GM12878 (cell line): ENCODE results near the gene CCDC177.

Source experiments
- CBX5 ChIP-seq: sonication (generic); IDR thresholded peaks from 2 replicates; pipeline ENCODE4 v1.6.1; 2016; ENCODE audit warnings: low read depth, moderate library complexity, mild to moderate bottlenecking, inconsistent platforms
- EP300 ChIP-seq, 2 experiments: fragments of 150-350 bp in 1 of 2; IDR thresholded peaks; 2 replicates each; pipeline ENCODE4 v1.6.1; 2011 to 2012; ENCODE audit warnings: low read depth in 2 of 2, low read length in 2 of 2, borderline replicate concordance in 1 of 2, improper control_type of control experiment in 1 of 2, inconsistent platforms in 1 of 2; ENCODE audit not compliant: control insufficient read depth in 1 of 2
- MAX ChIP-seq: IDR thresholded peaks from 2 replicates; pipeline ENCODE4 v1.6.1; 2012; ENCODE audit warnings: low read depth, low read length, improper control_type of control experiment
- NFIC ChIP-seq: IDR thresholded peaks from 2 replicates; pipeline ENCODE4 v1.6.1; 2012; ENCODE audit warnings: low read depth, mild to moderate bottlenecking, inconsistent platforms, low read length, moderate library complexity
- PAX5 ChIP-seq: IDR thresholded peaks from 2 replicates; pipeline ENCODE4 v1.6.1; 2011; ENCODE audit warnings: low read depth, low read length, borderline replicate concordance
- STAT3 ChIP-seq: IDR thresholded peaks from 2 replicates; pipeline ENCODE4 v1.6.1; 2011; ENCODE audit warnings: low read depth, low read length, improper control_type of control experiment
- ZNF274 ChIP-seq: IDR thresholded peaks from one replicate; pipeline ENCODE4 v1.8.0; 2011; ENCODE audit not compliant: insufficient read length, insufficient read depth

DNA sequence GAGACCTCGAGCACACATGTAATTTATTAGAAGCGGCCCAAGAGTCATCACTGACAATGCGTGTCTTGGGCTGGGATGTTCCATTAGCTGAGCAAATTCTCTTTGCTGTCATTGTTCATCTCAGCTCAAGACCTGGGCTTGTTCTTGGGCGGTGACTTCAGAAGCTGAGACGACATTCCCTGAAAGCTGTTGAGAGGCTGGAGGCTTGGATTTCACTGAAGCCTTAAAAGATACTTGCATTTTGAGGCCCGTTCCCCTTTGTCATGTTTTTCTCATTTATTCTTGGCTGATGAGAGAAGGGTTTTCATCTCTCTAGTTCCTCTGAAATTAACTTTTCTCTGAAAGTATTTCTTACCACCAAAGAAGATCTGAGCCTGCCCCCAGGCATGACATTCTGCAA is 20.2 kb upstream of the CCDC177 start:
- no peak for TF ChIP-seq STAT3
- no peak for TF ChIP-seq MAX
- no peak for TF ChIP-seq PAX5
- TF ChIP-seq ZNF274, result no peak
- no peak for TF ChIP-seq CBX5
- no peak for TF ChIP-seq NFIC
- TF ChIP-seq EP300 (IDR thresholded peaks at IDR 0.05; ENCODE audit: borderline replicate concordance in 1 of 2, control insufficient read depth in 1 of 2, low read depth in 2 of 2, low read length in 2 of 2), result no peak
